Measurements from ENCODE around the gene FAM3D. TPM values are rescaled to one million over a fixed set of nuclear protein-coding genes. Genes with fewer than 3 reads are reported as not detected.

Gene FAM3D
- total RNA-seq, 1 donor from 2014 or later = 0.35 TPM

DNA sequence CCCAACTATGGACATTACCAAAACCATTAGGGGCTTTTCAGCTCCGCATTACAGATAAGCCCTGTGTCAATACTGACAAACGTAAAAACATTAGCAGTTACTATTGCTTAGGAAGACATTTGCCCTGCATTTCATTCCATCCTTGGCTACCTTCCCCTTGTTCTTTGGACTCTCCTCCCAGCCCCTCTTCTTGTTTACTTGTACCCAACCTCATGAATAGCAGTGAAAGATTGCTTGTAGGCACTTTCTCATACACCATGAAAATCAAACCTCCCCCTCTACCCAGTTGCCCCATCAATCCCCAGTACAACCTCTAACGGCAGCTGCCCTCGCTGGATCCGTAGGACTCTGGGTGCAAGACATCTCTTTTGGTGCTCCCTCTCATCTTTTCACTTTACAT lies 72.5 kb downstream of the FAM3D start:
- H3K4me3 Mint-ChIP-seq = no peak overlapping the region
- no peaks in the 10 kb centered on the region for H3K9me3 Mint-ChIP-seq
- H3K4me1 Mint-ChIP-seq = peaks cover 6% of the 10 kb centered on the region
- no peak overlapping the region for H3K27ac Mint-ChIP-seq (ENCODE audit: unreplicated experiment)
- no peak for DNase-seq (ENCODE audit: low read depth, low spot score)
- H3K36me3 Mint-ChIP-seq (ENCODE audit: low read depth) = no peaks in the 10 kb centered on the region
- TF ChIP-seq, protein P1, sequence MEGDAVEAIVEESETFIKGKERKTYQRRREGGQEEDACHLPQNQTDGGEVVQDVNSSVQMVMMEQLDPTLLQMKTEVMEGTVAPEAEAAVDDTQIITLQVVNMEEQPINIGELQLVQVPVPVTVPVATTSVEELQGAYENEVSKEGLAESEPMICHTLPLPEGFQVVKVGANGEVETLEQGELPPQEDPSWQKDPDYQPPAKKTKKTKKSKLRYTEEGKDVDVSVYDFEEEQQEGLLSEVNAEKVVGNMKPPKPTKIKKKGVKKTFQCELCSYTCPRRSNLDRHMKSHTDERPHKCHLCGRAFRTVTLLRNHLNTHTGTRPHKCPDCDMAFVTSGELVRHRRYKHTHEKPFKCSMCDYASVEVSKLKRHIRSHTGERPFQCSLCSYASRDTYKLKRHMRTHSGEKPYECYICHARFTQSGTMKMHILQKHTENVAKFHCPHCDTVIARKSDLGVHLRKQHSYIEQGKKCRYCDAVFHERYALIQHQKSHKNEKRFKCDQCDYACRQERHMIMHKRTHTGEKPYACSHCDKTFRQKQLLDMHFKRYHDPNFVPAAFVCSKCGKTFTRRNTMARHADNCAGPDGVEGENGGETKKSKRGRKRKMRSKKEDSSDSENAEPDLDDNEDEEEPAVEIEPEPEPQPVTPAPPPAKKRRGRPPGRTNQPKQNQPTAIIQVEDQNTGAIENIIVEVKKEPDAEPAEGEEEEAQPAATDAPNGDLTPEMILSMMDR (conservative IDR thresholded peaks at IDR 0.05) = no peak
- peaks cover 8% of the 10 kb centered on the region for H3K27me3 Mint-ChIP-seq (ENCODE audit: low read depth)

DNA sequence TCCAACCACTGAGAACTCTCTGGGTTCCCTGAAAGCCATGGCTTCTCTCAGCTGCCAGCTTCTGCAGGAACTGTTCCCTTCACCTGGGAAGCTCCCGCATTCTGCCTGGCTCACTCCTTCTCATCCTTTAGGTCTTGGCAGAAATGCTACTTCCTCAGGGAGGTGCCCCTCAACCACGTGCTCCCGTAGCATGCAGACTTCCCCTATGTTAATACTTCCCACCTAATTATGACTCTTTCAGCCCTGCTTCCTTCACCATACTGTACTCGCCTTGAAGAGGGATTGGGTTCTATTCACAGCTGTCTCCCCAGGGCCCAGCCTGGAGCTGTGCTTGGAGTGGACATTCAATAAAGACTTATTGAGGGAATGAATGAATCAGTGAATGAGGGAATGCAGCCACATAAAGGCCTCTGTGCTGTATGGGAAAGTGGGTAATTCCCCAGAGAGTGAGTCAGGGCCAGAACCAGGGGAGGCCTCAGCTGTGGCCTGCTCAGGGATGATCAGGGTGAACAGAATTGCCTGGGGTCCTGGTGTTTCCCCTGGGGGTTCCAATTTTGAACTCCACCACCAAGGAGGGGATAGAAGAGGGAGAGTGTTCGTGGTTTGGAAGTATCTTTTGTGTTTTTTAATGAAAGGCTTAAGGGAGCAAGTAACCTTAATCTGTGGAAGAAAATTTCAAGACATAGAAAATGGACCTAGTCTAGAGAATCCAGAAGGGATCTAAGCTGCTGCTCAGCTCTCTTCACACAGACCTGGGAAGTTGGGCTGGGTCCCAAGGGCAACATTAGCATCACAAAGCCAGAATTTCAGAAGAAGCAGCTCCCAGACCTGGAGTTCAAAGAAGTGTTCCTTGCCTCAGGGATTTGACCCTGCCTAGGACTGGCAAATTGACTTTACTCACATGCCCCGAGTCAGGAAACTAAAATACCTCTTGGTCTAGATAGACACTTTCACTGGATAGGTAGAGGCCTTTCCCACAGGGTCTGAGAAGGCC lies 74.8 kb downstream of the FAM3D start:
- Mint-ChIP-seq H3K4me3 (no peak overlapping the region), H3K4me1 (peaks cover 12% of the 10 kb centered on the region), H3K36me3 (ENCODE audit: low read depth) (no peaks in the 10 kb centered on the region), H3K27ac (ENCODE audit: unreplicated experiment) (no peak overlapping the region), H3K27me3 (ENCODE audit: low read depth) (peaks cover 31% of the 10 kb centered on the region), H3K9me3 (no peaks in the 10 kb centered on the region)
- TF ChIP-seq, protein P1 (conservative IDR thresholded peaks at IDR 0.05) = no peak
- no peak for DNase-seq (ENCODE audit: low read depth, low spot score)

GRCh38 chr3:58588030-58588614 lies 78.5 kb downstream of the FAM3D start:
- Mint-ChIP-seq H3K27ac (ENCODE audit: unreplicated experiment) (no peak overlapping the region), H3K4me1 (peaks cover 41% of the 10 kb centered on the region), H3K9me3 (no peaks in the 10 kb centered on the region), H3K36me3 (ENCODE audit: low read depth) (no peaks in the 10 kb centered on the region), H3K27me3 (ENCODE audit: low read depth) (peaks cover 61% of the 10 kb centered on the region), H3K4me3 (no peak overlapping the region)
- peak; percentile 55 for DNase-seq (ENCODE audit: low read depth, low spot score)
- TF ChIP-seq, protein P1 (conservative IDR thresholded peaks at IDR 0.05) = no peak

GRCh38 chr3:58586776-58587192 lies 79.8 kb downstream of the FAM3D start:
- Mint-ChIP-seq H3K36me3 (ENCODE audit: low read depth) (no peaks in the 10 kb centered on the region), H3K27me3 (ENCODE audit: low read depth) (peaks cover 61% of the 10 kb centered on the region), H3K4me1 (peaks cover 44% of the 10 kb centered on the region), H3K27ac (ENCODE audit: unreplicated experiment) (no peak overlapping the region), H3K9me3 (no peaks in the 10 kb centered on the region), H3K4me3 (no peak overlapping the region)
- DNase-seq (ENCODE audit: low read depth, low spot score) = no peak
- TF ChIP-seq, protein P1 (conservative IDR thresholded peaks at IDR 0.05) = no peak

GRCh38 chr3:58585994-58586393 lies 80.6 kb downstream of the FAM3D start:
- Mint-ChIP-seq H3K27ac (ENCODE audit: unreplicated experiment) (no peak overlapping the region), H3K36me3 (ENCODE audit: low read depth) (no peaks in the 10 kb centered on the region), H3K9me3 (no peaks in the 10 kb centered on the region), H3K4me1 (peaks cover 50% of the 10 kb centered on the region), H3K27me3 (ENCODE audit: low read depth) (peaks cover 63% of the 10 kb centered on the region), H3K4me3 (peak overlapping the region; percentile 76)
- TF ChIP-seq, protein P1 (conservative IDR thresholded peaks at IDR 0.05) = no peak
- no peak for DNase-seq (ENCODE audit: low read depth, low spot score)

All from neural crest cell (in vitro differentiated cells).